WTC11 (cell line): ENCODE results near the gene SYNGR1. TPM values are rescaled to one million over a fixed set of nuclear protein-coding genes. Genes with fewer than 3 reads are reported as not detected.

Experiments used
- ATAC-seq: fragments of 200-7000 bp; cut with Tn5 transposase; 2 replicates; pipeline ENCODE4 v1.10.0; 2021; ENCODE audit warnings: mild to moderate bottlenecking, moderate library complexity
- CTCF ChIA-PET: fragments of 300-600 bp; sonication (Branson Sonifier 250); formaldehyde crosslinking; loops from one replicate; lab custom pipeline; 2021; ENCODE audit warnings: antibody characterized with exemption; lab: Charles Lee
- POLR2A ChIA-PET: fragments of 350-600 bp; sonication (Branson Sonifier 250); formaldehyde crosslinking; loops from one replicate; lab custom pipeline; 2021; ENCODE audit warnings: antibody characterized with exemption; lab: Charles Lee
- DNase-seq: peaks from one replicate; pipeline ENCODE4 v3.0.0; 2021; ENCODE audit warnings: low spot score
- H3K27ac Mint-ChIP-seq: 2 replicates; pipeline ENCODE4 v1.8.0; 2021; ENCODE audit warnings: mixed read lengths
- H3K27me3 Mint-ChIP-seq: 2 replicates; pipeline ENCODE4 v1.8.0; 2021; ENCODE audit warnings: low read depth, mild to moderate bottlenecking, moderate library complexity, mixed read lengths
- H3K36me3 Mint-ChIP-seq: 2 replicates; pipeline ENCODE4 v1.8.0; 2021; ENCODE audit warnings: mixed read lengths
- H3K4me1 Mint-ChIP-seq: 2 replicates; pipeline ENCODE4 v1.8.0; 2022; ENCODE audit warnings: mixed read lengths
- H3K4me3 Mint-ChIP-seq: 2 replicates; pipeline ENCODE4 v1.8.0; 2021; ENCODE audit warnings: mild to moderate bottlenecking, moderate library complexity, mixed read lengths
- H3K9me3 Mint-ChIP-seq: 2 replicates; pipeline ENCODE4 v1.8.0; 2021; ENCODE audit warnings: mixed read lengths
- ARID4B ChIP-seq: sonication (generic); formaldehyde crosslinking; IDR thresholded peaks from 2 replicates; pipeline ENCODE4 v1.8.0; 2023; ENCODE audit warnings: missing genetic modification reagents, mild to moderate bottlenecking, borderline replicate concordance
- CREM ChIP-seq: sonication (generic); formaldehyde crosslinking; IDR thresholded peaks from 2 replicates; pipeline ENCODE4 v1.8.1; 2022; ENCODE audit warnings: mild to moderate bottlenecking, missing genetic modification reagents, moderate library complexity
- E2F4 ChIP-seq: sonication (generic); formaldehyde crosslinking; IDR thresholded peaks from 2 replicates; pipeline ENCODE4 v1.8.1; 2022; ENCODE audit warnings: low read depth, mild to moderate bottlenecking, moderate library complexity, missing genetic modification reagents, borderline replicate concordance
- E2F5 ChIP-seq: sonication (generic); formaldehyde crosslinking; IDR thresholded peaks from 2 replicates; pipeline ENCODE4 v1.8.1; 2022; ENCODE audit warnings: mild to moderate bottlenecking, moderate library complexity, missing genetic modification reagents
- ESRRA ChIP-seq: sonication (generic); formaldehyde crosslinking; IDR thresholded peaks from 2 replicates; pipeline ENCODE4 v1.8.1; 2022; ENCODE audit warnings: mild to moderate bottlenecking, missing genetic modification reagents, borderline replicate concordance
- ETV6 ChIP-seq: sonication (generic); formaldehyde crosslinking; IDR thresholded peaks from 2 replicates; pipeline ENCODE4 v1.8.1; 2022; ENCODE audit warnings: mild to moderate bottlenecking, missing genetic modification reagents
- FOXJ3 ChIP-seq: sonication (generic); formaldehyde crosslinking; IDR thresholded peaks from 2 replicates; pipeline ENCODE4 v1.9.0; 2021; ENCODE audit warnings: missing genetic modification reagents, mild to moderate bottlenecking, borderline replicate concordance
- FOXP1 ChIP-seq: sonication (generic); formaldehyde crosslinking; IDR thresholded peaks from 2 replicates; pipeline ENCODE4 v1.8.0; 2022; ENCODE audit warnings: missing genetic modification reagents, mild to moderate bottlenecking, moderate library complexity, borderline replicate concordance
- HMGA2 ChIP-seq: fragments of 250-450 bp; sonication (Bioruptor Pico); IDR thresholded peaks from 2 replicates; pipeline ENCODE4 v1.4.0; 2021; ENCODE audit warnings: mild to moderate bottlenecking, moderate library complexity
- IRF1 ChIP-seq: sonication (generic); formaldehyde crosslinking; IDR thresholded peaks from 2 replicates; pipeline ENCODE4 v1.8.0; 2023; ENCODE audit warnings: missing genetic modification reagents
- NR3C1 ChIP-seq: sonication (generic); formaldehyde crosslinking; conservative IDR thresholded peaks from 2 replicates; pipeline ENCODE4 v1.8.1; 2023; ENCODE audit warnings: low read depth, mild to moderate bottlenecking, missing genetic modification reagents
- SOX15 ChIP-seq: fragments of 250-450 bp; sonication (Bioruptor Pico); IDR thresholded peaks from 2 replicates; pipeline ENCODE4 v1.9.0; 2021; ENCODE audit warnings: mild to moderate bottlenecking
- SP1 ChIP-seq: sonication (generic); formaldehyde crosslinking; conservative IDR thresholded peaks from 2 replicates; pipeline ENCODE4 v1.8.1; 2022; ENCODE audit warnings: missing genetic modification reagents
- TEAD4 ChIP-seq: sonication (generic); formaldehyde crosslinking; IDR thresholded peaks from 2 replicates; pipeline ENCODE4 v1.8.0; 2022; ENCODE audit warnings: mild to moderate bottlenecking, missing genetic modification reagents
- ZNF232 ChIP-seq: sonication (generic); formaldehyde crosslinking; IDR thresholded peaks from 2 replicates; pipeline ENCODE4 v1.8.0; 2022; ENCODE audit warnings: mild to moderate bottlenecking, missing genetic modification reagents
- total RNA-seq: library from RNA; stranded (reverse); gene quantifications from 3 replicates; pipeline ENCODE4 v1.2.3, GENCODE V29; 2021
- TF ChIP-seq, protein P1 (sequence below): fragments of 200-600 bp; IDR thresholded peaks from 2 replicates; pipeline ENCODE4 v1.8.0; 2022; ENCODE audit warnings: antibody characterized with exemption
- TF ChIP-seq, protein P2 (sequence below): sonication (generic); formaldehyde crosslinking; conservative IDR thresholded peaks from 2 replicates; pipeline ENCODE4 v1.8.1; 2022; ENCODE audit warnings: mild to moderate bottlenecking, missing genetic modification reagents
- TF ChIP-seq, protein P3 (sequence below): sonication (generic); formaldehyde crosslinking; IDR thresholded peaks from 2 replicates; pipeline ENCODE4 v1.8.1; 2023; ENCODE audit warnings: mild to moderate bottlenecking, missing genetic modification reagents
- TF ChIP-seq, protein P4 (sequence below): fragments of 250-450 bp; sonication (Bioruptor Pico); IDR thresholded peaks from 2 replicates; pipeline ENCODE4 v1.8.0; 2021; ENCODE audit warnings: mild to moderate bottlenecking
- TF ChIP-seq, protein P5 (sequence below): sonication (generic); formaldehyde crosslinking; IDR thresholded peaks from 2 replicates; pipeline ENCODE4 v1.8.0; 2022; ENCODE audit warnings: mild to moderate bottlenecking, missing genetic modification reagents

Gene SYNGR1
- total RNA-seq, 1 experiment from 2014 or later, result 35.3 TPM

DNA sequence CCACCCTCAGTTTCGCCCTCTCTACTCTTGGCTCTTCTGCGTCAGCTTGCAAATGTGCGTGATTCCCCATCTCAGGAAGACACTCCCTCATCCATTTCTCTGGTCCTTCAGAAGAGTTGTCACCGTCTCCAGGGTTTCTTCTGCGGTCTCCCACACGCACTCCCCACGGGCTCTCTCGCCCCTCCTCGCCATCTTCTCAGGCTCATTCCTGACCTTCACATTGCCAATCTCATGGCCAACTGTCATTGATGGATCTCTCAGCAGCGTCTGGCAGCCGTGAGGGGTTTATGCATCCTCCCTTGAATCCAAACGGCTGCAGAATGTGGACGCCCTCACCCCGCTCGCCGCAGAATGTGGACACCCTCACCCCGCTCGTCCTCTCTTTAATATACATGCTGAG is 10.5 kb downstream of the SYNGR1 start:
- Mint-ChIP-seq H3K9me3 (no peaks in the 10 kb centered on the region), H3K27me3 (no peaks in the 10 kb centered on the region), H3K27ac (peak overlapping the region; percentile 3; the same call in 1 of the 2 replicates), H3K36me3 (peaks cover 5% of the 10 kb centered on the region), H3K4me1 (peaks cover 48% of the 10 kb centered on the region), H3K4me3 (no peak overlapping the region)
- POLR2A ChIA-PET, result interaction anchor here (1.1 kb wide), 1 partner anchor 41 kb away, joined by 3 read pairs; the partner anchor contains the start of gene RPL3
- CTCF ChIA-PET, result interaction anchor here (1.0 kb wide), 1 partner anchor 17 kb away, joined by 6 read pairs; no protein-coding TSS in a partner anchor
- TF ChIP-seq ESRRA (CRISPR knock-in tag) (no peak), NR3C1 (no peak), IRF1 (CRISPR knock-in tag) (no peak), ZNF232 (CRISPR knock-in tag) (no peak), E2F5 (CRISPR knock-in tag) (no peak), E2F4 (CRISPR knock-in tag) (no peak), FOXP1 (CRISPR knock-in tag) (no peak), HMGA2 (no peak), ETV6 (no peak), TEAD4 (CRISPR knock-in tag) (no peak), SP1 (CRISPR knock-in tag) (no peak)
- TF ChIP-seq, protein P1, sequence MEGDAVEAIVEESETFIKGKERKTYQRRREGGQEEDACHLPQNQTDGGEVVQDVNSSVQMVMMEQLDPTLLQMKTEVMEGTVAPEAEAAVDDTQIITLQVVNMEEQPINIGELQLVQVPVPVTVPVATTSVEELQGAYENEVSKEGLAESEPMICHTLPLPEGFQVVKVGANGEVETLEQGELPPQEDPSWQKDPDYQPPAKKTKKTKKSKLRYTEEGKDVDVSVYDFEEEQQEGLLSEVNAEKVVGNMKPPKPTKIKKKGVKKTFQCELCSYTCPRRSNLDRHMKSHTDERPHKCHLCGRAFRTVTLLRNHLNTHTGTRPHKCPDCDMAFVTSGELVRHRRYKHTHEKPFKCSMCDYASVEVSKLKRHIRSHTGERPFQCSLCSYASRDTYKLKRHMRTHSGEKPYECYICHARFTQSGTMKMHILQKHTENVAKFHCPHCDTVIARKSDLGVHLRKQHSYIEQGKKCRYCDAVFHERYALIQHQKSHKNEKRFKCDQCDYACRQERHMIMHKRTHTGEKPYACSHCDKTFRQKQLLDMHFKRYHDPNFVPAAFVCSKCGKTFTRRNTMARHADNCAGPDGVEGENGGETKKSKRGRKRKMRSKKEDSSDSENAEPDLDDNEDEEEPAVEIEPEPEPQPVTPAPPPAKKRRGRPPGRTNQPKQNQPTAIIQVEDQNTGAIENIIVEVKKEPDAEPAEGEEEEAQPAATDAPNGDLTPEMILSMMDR, result no peak
- TF ChIP-seq, protein P2, sequence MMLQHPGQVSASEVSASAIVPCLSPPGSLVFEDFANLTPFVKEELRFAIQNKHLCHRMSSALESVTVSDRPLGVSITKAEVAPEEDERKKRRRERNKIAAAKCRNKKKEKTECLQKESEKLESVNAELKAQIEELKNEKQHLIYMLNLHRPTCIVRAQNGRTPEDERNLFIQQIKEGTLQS (CRISPR knock-in tag), result no peak
- TF ChIP-seq, protein P3, sequence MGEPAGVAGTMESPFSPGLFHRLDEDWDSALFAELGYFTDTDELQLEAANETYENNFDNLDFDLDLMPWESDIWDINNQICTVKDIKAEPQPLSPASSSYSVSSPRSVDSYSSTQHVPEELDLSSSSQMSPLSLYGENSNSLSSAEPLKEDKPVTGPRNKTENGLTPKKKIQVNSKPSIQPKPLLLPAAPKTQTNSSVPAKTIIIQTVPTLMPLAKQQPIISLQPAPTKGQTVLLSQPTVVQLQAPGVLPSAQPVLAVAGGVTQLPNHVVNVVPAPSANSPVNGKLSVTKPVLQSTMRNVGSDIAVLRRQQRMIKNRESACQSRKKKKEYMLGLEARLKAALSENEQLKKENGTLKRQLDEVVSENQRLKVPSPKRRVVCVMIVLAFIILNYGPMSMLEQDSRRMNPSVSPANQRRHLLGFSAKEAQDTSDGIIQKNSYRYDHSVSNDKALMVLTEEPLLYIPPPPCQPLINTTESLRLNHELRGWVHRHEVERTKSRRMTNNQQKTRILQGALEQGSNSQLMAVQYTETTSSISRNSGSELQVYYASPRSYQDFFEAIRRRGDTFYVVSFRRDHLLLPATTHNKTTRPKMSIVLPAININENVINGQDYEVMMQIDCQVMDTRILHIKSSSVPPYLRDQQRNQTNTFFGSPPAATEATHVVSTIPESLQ (CRISPR knock-in tag), result no peak
- TF ChIP-seq, protein P4, sequence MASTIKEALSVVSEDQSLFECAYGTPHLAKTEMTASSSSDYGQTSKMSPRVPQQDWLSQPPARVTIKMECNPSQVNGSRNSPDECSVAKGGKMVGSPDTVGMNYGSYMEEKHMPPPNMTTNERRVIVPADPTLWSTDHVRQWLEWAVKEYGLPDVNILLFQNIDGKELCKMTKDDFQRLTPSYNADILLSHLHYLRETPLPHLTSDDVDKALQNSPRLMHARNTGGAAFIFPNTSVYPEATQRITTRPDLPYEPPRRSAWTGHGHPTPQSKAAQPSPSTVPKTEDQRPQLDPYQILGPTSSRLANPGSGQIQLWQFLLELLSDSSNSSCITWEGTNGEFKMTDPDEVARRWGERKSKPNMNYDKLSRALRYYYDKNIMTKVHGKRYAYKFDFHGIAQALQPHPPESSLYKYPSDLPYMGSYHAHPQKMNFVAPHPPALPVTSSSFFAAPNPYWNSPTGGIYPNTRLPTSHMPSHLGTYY (CRISPR knock-in tag), result no peak
- ATAC-seq, result no peak
- no peak for DNase-seq

DNA sequence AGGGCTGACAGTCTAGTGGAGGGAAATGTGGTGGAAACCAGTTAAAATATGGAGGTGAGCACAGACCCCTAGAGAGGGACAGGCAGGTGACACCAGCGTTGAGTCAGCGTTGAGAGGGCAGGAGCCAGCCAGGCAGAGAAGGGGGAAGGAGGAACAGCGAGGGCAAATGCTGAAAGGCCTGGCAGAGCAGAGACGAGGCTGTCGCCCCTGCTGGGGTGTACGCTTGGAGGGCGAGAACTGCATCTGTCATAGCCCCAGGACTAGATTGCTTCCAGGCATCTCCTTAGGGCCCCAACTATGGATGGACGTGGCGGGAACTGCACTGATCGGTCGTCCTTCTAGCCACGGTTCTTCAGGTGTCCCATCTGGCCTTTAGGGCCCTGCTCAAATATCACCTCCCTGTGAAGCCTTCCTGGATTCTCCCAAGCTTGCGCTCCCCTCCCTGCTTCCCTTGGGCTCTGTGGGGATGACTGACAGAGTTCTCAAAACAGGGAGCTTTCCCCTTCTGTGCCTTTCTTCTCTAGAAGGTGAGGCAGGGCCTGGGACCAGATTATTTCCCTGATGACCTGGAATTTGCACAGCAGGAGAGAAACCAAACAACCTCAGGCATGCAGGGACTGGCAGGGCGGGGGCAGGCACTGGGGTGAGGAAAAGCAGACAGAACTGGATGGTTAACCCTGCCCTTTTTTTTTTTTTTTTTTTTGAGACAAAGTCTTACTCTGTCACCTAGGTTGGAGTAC is 11.1 kb downstream of the SYNGR1 start:
- ChIA-PET POLR2A (interaction anchor here (1.1 kb wide), 1 partner anchor 41 kb away, joined by 3 read pairs; the partner anchor contains the start of gene RPL3), CTCF (interaction anchor here (1.1 kb wide), 1 partner anchor 30 kb away, joined by 4 read pairs; no protein-coding TSS in a partner anchor)
- ATAC-seq, result peak; percentile 51
- Mint-ChIP-seq H3K27ac (no peak overlapping the region; the same call in 1 of the 2 replicates), H3K27me3 (no peaks in the 10 kb centered on the region), H3K4me3 (no peak overlapping the region), H3K36me3 (peaks cover 5% of the 10 kb centered on the region), H3K9me3 (no peaks in the 10 kb centered on the region), H3K4me1 (peaks cover 48% of the 10 kb centered on the region)
- peak; percentile 52 for DNase-seq
- TF ChIP-seq FOXJ3 (no peak), SOX15 (CRISPR knock-in tag) (no peak), ARID4B (CRISPR knock-in tag) (no peak), CREM (CRISPR knock-in tag) (no peak)
- TF ChIP-seq, protein P2 (CRISPR knock-in tag), result no peak
- TF ChIP-seq, protein P5, sequence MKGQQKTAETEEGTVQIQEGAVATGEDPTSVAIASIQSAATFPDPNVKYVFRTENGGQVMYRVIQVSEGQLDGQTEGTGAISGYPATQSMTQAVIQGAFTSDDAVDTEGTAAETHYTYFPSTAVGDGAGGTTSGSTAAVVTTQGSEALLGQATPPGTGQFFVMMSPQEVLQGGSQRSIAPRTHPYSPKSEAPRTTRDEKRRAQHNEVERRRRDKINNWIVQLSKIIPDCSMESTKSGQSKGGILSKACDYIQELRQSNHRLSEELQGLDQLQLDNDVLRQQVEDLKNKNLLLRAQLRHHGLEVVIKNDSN (CRISPR knock-in tag), result no peak
